ENCODE measurements around the gene HOMER3. TPM values are rescaled to one million over a fixed set of nuclear protein-coding genes. Genes with fewer than 3 reads are reported as not detected.

HOMER3 gene
- total and polyA plus RNA-seq, 2 donors (not counting 1 experiment from before 2014, with no cell fraction given) = 23.7 to 70.2 TPM

DNA sequence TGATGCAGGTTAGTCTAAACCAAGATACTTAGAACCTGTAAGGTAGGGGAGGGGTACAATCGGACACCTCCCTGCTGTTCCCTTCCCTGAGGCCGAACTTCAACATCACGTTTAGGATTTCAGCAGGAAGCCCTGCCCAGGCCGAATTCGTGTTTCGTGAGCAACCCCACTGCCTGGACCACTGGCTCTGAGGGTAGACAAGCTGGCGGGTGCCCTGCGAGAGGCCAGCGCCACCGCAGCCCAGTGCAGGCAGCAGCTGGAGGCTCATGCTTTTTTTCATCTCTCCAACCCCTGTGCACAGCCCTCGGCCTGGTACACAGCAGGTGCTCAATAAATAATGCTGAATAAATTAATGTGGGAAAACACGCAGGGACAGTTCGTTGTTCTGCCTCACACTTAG lies 7.7 kb downstream of the HOMER3 start:
- H3K4me3 ChIP-seq (replicated peaks in 1 of 4; ENCODE audit: control extremely low read depth in 1 of 4, insufficient read depth in 1 of 4, low read depth in 3 of 4, low read length in 4 of 4) = no peak overlapping the region
- peaks cover 2% of the 10 kb centered on the region for H3K79me2 ChIP-seq (ENCODE audit: control insufficient read depth, insufficient read depth, low read length)
- DNase-seq (ENCODE audit: low read depth in 2 of 2) = no peak
- no peaks in the 10 kb centered on the region for H3K27me3 ChIP-seq (ENCODE audit: control insufficient read depth, insufficient read depth, low read length)
- H3K9ac ChIP-seq (ENCODE audit: insufficient read depth, low read length) = no peak overlapping the region
- H3K36me3 ChIP-seq (ENCODE audit: control insufficient read depth, insufficient read depth, low read length) = peaks cover 33% of the 10 kb centered on the region
- H3K4me2 ChIP-seq (ENCODE audit: extremely low read depth, insufficient read depth, low read length) = no peak overlapping the region
- H3K4me1 ChIP-seq (ENCODE audit: control insufficient read depth, extremely low read depth, insufficient read depth, low read length) = no peaks in the 10 kb centered on the region
- H4K20me1 ChIP-seq (ENCODE audit: control insufficient read depth, extremely low read depth, insufficient read depth, low read length) = no peaks in the 10 kb centered on the region
- no peak overlapping the region for H2AFZ ChIP-seq (ENCODE audit: low read length)
- no peak overlapping the region for H3K27ac ChIP-seq (ENCODE audit: insufficient read depth, low read length)
- H3K9me3 ChIP-seq (ENCODE audit: control insufficient read depth, insufficient read depth, low read depth, low read length) = no peaks in the 10 kb centered on the region
- TF ChIP-seq EZH2 (IDR thresholded peaks at IDR 0.05; ENCODE audit: low read length, missing control alignments) = no peak
- TF ChIP-seq, protein P1, sequence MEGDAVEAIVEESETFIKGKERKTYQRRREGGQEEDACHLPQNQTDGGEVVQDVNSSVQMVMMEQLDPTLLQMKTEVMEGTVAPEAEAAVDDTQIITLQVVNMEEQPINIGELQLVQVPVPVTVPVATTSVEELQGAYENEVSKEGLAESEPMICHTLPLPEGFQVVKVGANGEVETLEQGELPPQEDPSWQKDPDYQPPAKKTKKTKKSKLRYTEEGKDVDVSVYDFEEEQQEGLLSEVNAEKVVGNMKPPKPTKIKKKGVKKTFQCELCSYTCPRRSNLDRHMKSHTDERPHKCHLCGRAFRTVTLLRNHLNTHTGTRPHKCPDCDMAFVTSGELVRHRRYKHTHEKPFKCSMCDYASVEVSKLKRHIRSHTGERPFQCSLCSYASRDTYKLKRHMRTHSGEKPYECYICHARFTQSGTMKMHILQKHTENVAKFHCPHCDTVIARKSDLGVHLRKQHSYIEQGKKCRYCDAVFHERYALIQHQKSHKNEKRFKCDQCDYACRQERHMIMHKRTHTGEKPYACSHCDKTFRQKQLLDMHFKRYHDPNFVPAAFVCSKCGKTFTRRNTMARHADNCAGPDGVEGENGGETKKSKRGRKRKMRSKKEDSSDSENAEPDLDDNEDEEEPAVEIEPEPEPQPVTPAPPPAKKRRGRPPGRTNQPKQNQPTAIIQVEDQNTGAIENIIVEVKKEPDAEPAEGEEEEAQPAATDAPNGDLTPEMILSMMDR (conservative IDR thresholded peaks at IDR 0.05 in 1 of 2, IDR thresholded peaks at IDR 0.05 in 1 of 2; ENCODE audit: low read depth in 1 of 2, low read length in 2 of 2) = no peak

GRCh38 chr19:18932216-18932841 lies 8.7 kb downstream of the HOMER3 start:
- H3K9me3 ChIP-seq (ENCODE audit: control insufficient read depth, insufficient read depth, low read depth, low read length) = no peaks in the 10 kb centered on the region
- H3K4me1 ChIP-seq (ENCODE audit: control insufficient read depth, extremely low read depth, insufficient read depth, low read length) = no peaks in the 10 kb centered on the region
- no peaks in the 10 kb centered on the region for H3K27me3 ChIP-seq (ENCODE audit: control insufficient read depth, insufficient read depth, low read length)
- H4K20me1 ChIP-seq (ENCODE audit: control insufficient read depth, extremely low read depth, insufficient read depth, low read length) = no peaks in the 10 kb centered on the region
- no peak overlapping the region for H3K4me2 ChIP-seq (ENCODE audit: extremely low read depth, insufficient read depth, low read length)
- H3K27ac ChIP-seq (ENCODE audit: insufficient read depth, low read length) = no peak overlapping the region
- TF ChIP-seq, protein P1 (conservative IDR thresholded peaks at IDR 0.05 in 1 of 2, IDR thresholded peaks at IDR 0.05 in 1 of 2; ENCODE audit: low read depth in 1 of 2, low read length in 2 of 2) = no peak
- TF ChIP-seq EZH2 (IDR thresholded peaks at IDR 0.05; ENCODE audit: low read length, missing control alignments) = no peak
- H2AFZ ChIP-seq (ENCODE audit: low read length) = no peak overlapping the region
- no peak overlapping the region for H3K4me3 ChIP-seq (replicated peaks in 1 of 4; ENCODE audit: control extremely low read depth in 1 of 4, insufficient read depth in 1 of 4, low read depth in 3 of 4, low read length in 4 of 4)
- peaks cover 33% of the 10 kb centered on the region for H3K36me3 ChIP-seq (ENCODE audit: control insufficient read depth, insufficient read depth, low read length)
- DNase-seq (ENCODE audit: low read depth in 2 of 2) = peak; percentile 35 to 40
- no peak overlapping the region for H3K9ac ChIP-seq (ENCODE audit: insufficient read depth, low read length)
- no peaks in the 10 kb centered on the region for H3K79me2 ChIP-seq (ENCODE audit: control insufficient read depth, insufficient read depth, low read length)

DNA sequence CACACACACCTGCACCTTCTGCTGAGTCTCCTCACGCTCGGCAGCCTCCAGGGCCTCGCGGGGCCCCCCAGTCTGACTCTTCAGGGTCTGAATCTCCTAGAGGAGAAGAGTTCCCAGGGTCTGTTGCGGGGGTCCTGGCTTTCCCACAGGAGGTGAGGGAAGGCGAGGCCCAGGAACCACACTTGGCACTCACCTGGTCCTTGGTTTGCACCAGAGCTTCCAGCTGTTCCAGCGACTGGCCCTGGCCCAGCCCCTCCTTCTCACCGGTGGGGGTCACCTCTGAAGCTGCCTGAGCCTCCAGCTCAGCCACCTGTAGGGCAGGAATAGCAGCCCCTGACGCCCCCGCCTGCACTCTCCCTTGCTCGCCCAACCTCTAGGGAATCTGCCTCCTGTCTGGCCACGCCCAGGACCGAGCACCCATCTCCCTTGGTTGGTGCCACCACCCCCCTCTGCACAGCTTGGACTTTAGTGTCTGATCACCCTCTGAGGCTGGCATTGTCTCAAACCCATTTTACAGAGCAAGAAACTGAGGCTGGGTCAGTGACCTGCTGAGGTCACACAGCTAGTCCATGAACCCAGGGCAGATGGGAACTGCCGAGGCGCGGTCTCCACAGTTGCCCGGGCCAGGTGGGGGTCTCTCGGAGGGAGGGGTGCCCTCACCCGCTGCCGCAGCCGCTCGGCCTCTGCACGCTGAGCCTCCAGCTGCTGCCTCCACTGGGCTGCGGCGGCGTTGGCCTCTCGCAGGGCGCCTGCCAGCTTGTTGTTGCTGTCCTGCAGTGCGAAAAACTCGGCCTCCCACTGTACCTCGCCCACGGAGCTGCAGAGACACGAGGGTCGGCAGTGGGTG lies 9.5 kb downstream of the HOMER3 start:
- DNase-seq (ENCODE audit: low read depth in 2 of 2) = no peak
- Histone ChIP-seq H3K9ac (ENCODE audit: insufficient read depth, low read length) (no peak overlapping the region), H4K20me1 (ENCODE audit: control insufficient read depth, extremely low read depth, insufficient read depth, low read length) (no peaks in the 10 kb centered on the region), H3K27ac (ENCODE audit: insufficient read depth, low read length) (no peak overlapping the region), H3K36me3 (ENCODE audit: control insufficient read depth, insufficient read depth, low read length) (peaks cover 33% of the 10 kb centered on the region), H3K9me3 (ENCODE audit: control insufficient read depth, insufficient read depth, low read depth, low read length) (no peaks in the 10 kb centered on the region), H3K4me3 (replicated peaks in 1 of 4; ENCODE audit: control extremely low read depth in 1 of 4, insufficient read depth in 1 of 4, low read depth in 3 of 4, low read length in 4 of 4) (no peak overlapping the region), H3K27me3 (ENCODE audit: control insufficient read depth, insufficient read depth, low read length) (no peaks in the 10 kb centered on the region), H3K79me2 (ENCODE audit: control insufficient read depth, insufficient read depth, low read length) (no peaks in the 10 kb centered on the region), H3K4me1 (ENCODE audit: control insufficient read depth, extremely low read depth, insufficient read depth, low read length) (no peaks in the 10 kb centered on the region), H3K4me2 (ENCODE audit: extremely low read depth, insufficient read depth, low read length) (no peak overlapping the region), H2AFZ (ENCODE audit: low read length) (no peak overlapping the region)
- TF ChIP-seq EZH2 (IDR thresholded peaks at IDR 0.05; ENCODE audit: low read length, missing control alignments) = no peak
- TF ChIP-seq, protein P1 (conservative IDR thresholded peaks at IDR 0.05 in 1 of 2, IDR thresholded peaks at IDR 0.05 in 1 of 2; ENCODE audit: low read depth in 1 of 2, low read length in 2 of 2) = no peak
